Hepatocyte (in vitro differentiated cells): ENCODE data around the gene TRPM2. TPM values are rescaled to one million over a fixed set of nuclear protein-coding genes. Genes with fewer than 3 reads are reported as not detected.
"Not testable (repeated sequence)": the region's sequence is repeated elsewhere in the genome, so short reads cannot be mapped to it uniquely, and the experiment has no call there.

ENCODE experiments used
- DNase-seq: peaks from one replicate; pipeline ENCODE4 v3.0.0-alpha.2; 2016; ENCODE audit warnings: low spot score
- H2AFZ ChIP-seq: fragments of 200-600 bp; sonication (generic); 2 replicates; pipeline ENCODE4 v1.6.0; 2016; ENCODE audit warnings: antibody characterized with exemption, mild to moderate bottlenecking
- H3K27ac ChIP-seq: fragments of 200-600 bp; sonication (generic); 2 replicates; pipeline ENCODE4 v1.5.1; 2016; ENCODE audit warnings: mild to moderate bottlenecking
- H3K27me3 ChIP-seq: fragments of 200-600 bp; sonication (generic); 2 replicates; pipeline ENCODE4 v1.6.1; 2016
- H3K36me3 ChIP-seq: fragments of 200-600 bp; sonication (generic); replicated peaks from 2 replicates; pipeline ENCODE4 v1.5.1; 2016; ENCODE audit warnings: low read depth; ENCODE audit not compliant: insufficient read depth
- H3K4me1 ChIP-seq: fragments of 200-600 bp; sonication (generic); 2 replicates; pipeline ENCODE4 v1.5.1; 2016; ENCODE audit warnings: mild to moderate bottlenecking, moderate library complexity; ENCODE audit not compliant: insufficient read depth
- H3K4me2 ChIP-seq: fragments of 200-600 bp; sonication (generic); 2 replicates; pipeline ENCODE4 v1.6.0; 2016
- H3K4me3 ChIP-seq: fragments of 200-600 bp; sonication (generic); 2 replicates; pipeline ENCODE4 v1.5.1; 2016; ENCODE audit warnings: mild to moderate bottlenecking
- H3K79me2 ChIP-seq: fragments of 200-600 bp; sonication (generic); 2 replicates; pipeline ENCODE4 v1.6.0; 2017; ENCODE audit warnings: mild to moderate bottlenecking
- H3K9me2 ChIP-seq: fragments of 200-600 bp; sonication (generic); replicated peaks from 2 replicates; pipeline ENCODE4 v1.6.0; 2017; ENCODE audit warnings: mild to moderate bottlenecking; ENCODE audit not compliant: insufficient read depth
- H3K9me3 ChIP-seq: fragments of 200-600 bp; sonication (generic); 2 replicates; pipeline ENCODE4 v1.5.1; 2016; ENCODE audit warnings: low read depth, mild to moderate bottlenecking
- H4K20me1 ChIP-seq: fragments of 200-600 bp; sonication (generic); 2 replicates; pipeline ENCODE4 v1.6.0; 2016; ENCODE audit warnings: mild to moderate bottlenecking; ENCODE audit not compliant: insufficient read depth, poor library complexity, severe bottlenecking
- CTCF ChIP-seq: fragments of 200-600 bp; sonication (generic); IDR thresholded peaks from 2 replicates; pipeline ENCODE4 v1.5.1; 2016; ENCODE audit warnings: antibody characterized with exemption, mild to moderate bottlenecking; ENCODE audit not compliant: poor library complexity
- EZH2 ChIP-seq: fragments of 200-600 bp; sonication (generic); IDR thresholded peaks from 2 replicates; pipeline ENCODE4 v1.6.1; 2016; ENCODE audit warnings: antibody characterized with exemption, mild to moderate bottlenecking, borderline replicate concordance
- EZH2phosphoT487 ChIP-seq: fragments of 200-600 bp; sonication (generic); IDR thresholded peaks from one replicate; pipeline ENCODE4 v1.6.1; 2018; ENCODE audit warnings: antibody characterized with exemption, mild to moderate bottlenecking, low read depth, moderate library complexity; ENCODE audit not compliant: unreplicated experiment, severe bottlenecking
- WGBS: methylation state at CpG from one replicate; pipeline ENCODE4 v1.1.6; 2016; ENCODE audit warnings: low lambda C conversion rate; ENCODE audit errors: missing lambda C conversion rate; 5-methylcytosine and 5-hydroxymethylcytosine counted together
- polyA plus RNA-seq: library from polyadenylated mRNA; unstranded; fragments of >200 nt; fragmentation: Nextera tagmentation; extraction: Ambion mirVana; gene quantifications from 2 replicates; pipeline ENCODE4 v1.2.1, GENCODE V29; 2016
- total RNA-seq: library from RNA; depleted of rRNA; stranded (reverse); fragments of >200 nt; gene quantifications from 2 replicates; pipeline ENCODE4 v1.2.3, GENCODE V29; 2014

TRPM2 gene
- total and polyA plus RNA-seq, 2 experiments from 2014 or later: 0.25 to 0.50 TPM

GRCh38 chr21:44402323-44403105 lies 49.1 kb downstream of the TRPM2 start:
- 87% methylated on average over 17 of the region's 17 CpGs for WGBS

GRCh38 chr21:44403106-44404020 lies 49.9 kb downstream of the TRPM2 start:
- 92% methylated on average over 3 of the region's 3 CpGs for WGBS
- Histone ChIP-seq H2AFZ (no peak overlapping the region), H3K9me3 (no peaks in the 10 kb centered on the region), H3K4me2 (no peak overlapping the region), H3K4me1 (no peaks in the 10 kb centered on the region), H3K9me2 (no peaks in the 10 kb centered on the region), H4K20me1 (no peaks in the 10 kb centered on the region), H3K36me3 (no peaks in the 10 kb centered on the region), H3K27me3 (no peaks in the 10 kb centered on the region), H3K27ac (no peak overlapping the region), H3K4me3 (no peak overlapping the region), H3K79me2 (no peaks in the 10 kb centered on the region)
- no peak for TF ChIP-seq EZH2phosphoT487
- TF ChIP-seq EZH2: no peak
- TF ChIP-seq CTCF: no peak
- DNase-seq: no peak

More at GRCh38 chr21:44402323-44403105, 49.1 kb downstream of the TRPM2 start:
- Histone ChIP-seq H3K36me3 (no peaks in the 10 kb centered on the region), H3K27ac (no peak overlapping the region), H3K27me3 (no peaks in the 10 kb centered on the region), H3K4me2 (no peak overlapping the region), H3K79me2 (no peaks in the 10 kb centered on the region), H3K4me1 (no peaks in the 10 kb centered on the region), H4K20me1 (no peaks in the 10 kb centered on the region), H3K9me2 (no peaks in the 10 kb centered on the region), H2AFZ (no peak overlapping the region), H3K9me3 (no peaks in the 10 kb centered on the region), H3K4me3 (no peak overlapping the region)
- DNase-seq: no peak
- no peak for TF ChIP-seq EZH2
- no peak for TF ChIP-seq EZH2phosphoT487
- TF ChIP-seq CTCF: no peak

- not testable (repeated sequence) for H2AFZ ChIP-seq, H3K4me1 ChIP-seq, H3K79me2 ChIP-seq, H3K9me2 ChIP-seq, H3K27ac ChIP-seq, H4K20me1 ChIP-seq, H3K4me2 ChIP-seq, H3K9me3 ChIP-seq, H3K36me3 ChIP-seq, H3K27me3 ChIP-seq, H3K4me3 ChIP-seq, DNase-seq
- 89% methylated on average over 7 of the region's 7 CpGs for WGBS
These were observed 51.1 kb downstream of the TRPM2 start for GRCh38 chr21:44404482-44404881.
